Left ventricle myocardium inferior (tissue), 1 donor: ENCODE measurements around the gene CMTR1. TPM values are rescaled to one million over a fixed set of nuclear protein-coding genes. Genes with fewer than 3 reads are reported as not detected.
A peak's percentile ranks its signal among the peaks of the same experiment; 100 is the strongest.

Experiments
- DNase-seq: peaks from one replicate; pipeline ENCODE4 v3.0.0-alpha.2; 2020
- H3K27ac ChIP-seq: fragments of 200-600 bp; replicated peaks from 2 replicates; pipeline ENCODE4 v1.8.0; 2021
- H3K27me3 ChIP-seq: fragments of 200-600 bp; 2 replicates; pipeline ENCODE4 v1.8.0; 2021; ENCODE audit warnings: low read depth
- H3K36me3 ChIP-seq: fragments of 200-600 bp; 2 replicates; pipeline ENCODE4 v1.8.0; 2021
- H3K4me1 ChIP-seq: fragments of 200-600 bp; 2 replicates; pipeline ENCODE4 v1.8.0; 2021
- H3K4me3 ChIP-seq: fragments of 200-600 bp; 2 replicates; pipeline ENCODE4 v1.8.0; 2021; ENCODE audit warnings: mild to moderate bottlenecking, moderate library complexity
- H3K9me3 ChIP-seq: fragments of 200-600 bp; replicated peaks from 2 replicates; pipeline ENCODE4 v1.8.0; 2021
- CTCF ChIP-seq: fragments of 200-600 bp; IDR thresholded peaks from 2 replicates; pipeline ENCODE4 v1.8.0; 2021; ENCODE audit warnings: antibody characterized with exemption, mild to moderate bottlenecking, borderline replicate concordance
- intact Hi-C: fragments of 100-400 bp; cut with micrococcal nuclease; formaldehyde crosslinking; loops from one replicate; pipeline ENCODE4 v1.11.0; 2022
- total RNA-seq: library from RNA; stranded (reverse); fragmentation: NEBNext Ultra II Directional; extraction: Animal tissue kit (Norgen Biotek cat#: 25700); gene quantifications from one replicate; pipeline ENCODE4 v1.2.1, GENCODE V29; 2021
- donor health status: DM: no; HTN: yes; CAD: no; lungs with severe emphysema.

Gene CMTR1
- total RNA-seq, 1 donor from 2014 or later = 34.4 TPM

GRCh38 chr6:37483252-37483901, 50.4 kb downstream of the CMTR1 start:
- intact Hi-C loops = no loop called here

GRCh38 chr6:37483917-37484785, 51.1 kb downstream of the CMTR1 start:
- H3K27me3 ChIP-seq = no peaks in the 10 kb centered on the region
- no peak overlapping the region for H3K4me3 ChIP-seq
- intact Hi-C loops = no loop called here
- DNase-seq = peak; percentile 59
- H3K27ac ChIP-seq = no peak overlapping the region
- H3K36me3 ChIP-seq = peaks cover 25% of the 10 kb centered on the region
- H3K9me3 ChIP-seq = no peaks in the 10 kb centered on the region
- TF ChIP-seq CTCF = peak; percentile 82
- peaks cover 47% of the 10 kb centered on the region for H3K4me1 ChIP-seq

More at GRCh38 chr6:37483252-37483901, 50.4 kb downstream of the CMTR1 start:
- no peak for TF ChIP-seq CTCF
- H3K27me3 ChIP-seq = no peaks in the 10 kb centered on the region
- no peak for DNase-seq
- H3K27ac ChIP-seq = no peak overlapping the region
- H3K4me1 ChIP-seq = peaks cover 50% of the 10 kb centered on the region
- no peaks in the 10 kb centered on the region for H3K9me3 ChIP-seq
- no peak overlapping the region for H3K4me3 ChIP-seq
- peaks cover 33% of the 10 kb centered on the region for H3K36me3 ChIP-seq

- no peak for TF ChIP-seq CTCF
- peaks cover 20% of the 10 kb centered on the region for H3K36me3 ChIP-seq
- no peak overlapping the region for H3K27ac ChIP-seq
- intact Hi-C loops = loop anchor here (5.0 kb wide), 1 partner anchor 208 kb away; no protein-coding TSS in a partner anchor
- peaks cover 48% of the 10 kb centered on the region for H3K4me1 ChIP-seq
- H3K27me3 ChIP-seq = no peaks in the 10 kb centered on the region
- H3K4me3 ChIP-seq = no peak overlapping the region
- no peaks in the 10 kb centered on the region for H3K9me3 ChIP-seq
- DNase-seq = no peak
Measured at GRCh38 chr6:37484786-37485170, 51.8 kb downstream of the CMTR1 start.

GRCh38 chr6:37485291-37485702, 52.3 kb downstream of the CMTR1 start:
- Histone ChIP-seq H3K36me3 (peaks cover 15% of the 10 kb centered on the region), H3K4me1 (peaks cover 48% of the 10 kb centered on the region), H3K9me3 (no peaks in the 10 kb centered on the region), H3K27me3 (no peaks in the 10 kb centered on the region), H3K4me3 (no peak overlapping the region), H3K27ac (no peak overlapping the region)
- no peak for DNase-seq
- no peak for TF ChIP-seq CTCF
- intact Hi-C loops = loop anchor here (5.0 kb wide), 1 partner anchor 207 kb away; no protein-coding TSS in a partner anchor

GRCh38 chr6:37486121-37486839, 53.3 kb downstream of the CMTR1 start:
- intact Hi-C loops = loop anchor here (5.0 kb wide), 1 partner anchor 206 kb away; no protein-coding TSS in a partner anchor

More at GRCh38 chr6:37486121-37486839, 53.3 kb downstream of the CMTR1 start:
- DNase-seq = no peak
- no peaks in the 10 kb centered on the region for H3K9me3 ChIP-seq
- H3K27me3 ChIP-seq = no peaks in the 10 kb centered on the region
- no peak for TF ChIP-seq CTCF
- no peak overlapping the region for H3K4me3 ChIP-seq
- no peak overlapping the region for H3K27ac ChIP-seq
- peaks cover 14% of the 10 kb centered on the region for H3K36me3 ChIP-seq
- H3K4me1 ChIP-seq = peaks cover 48% of the 10 kb centered on the region
